ENCODE data around the gene TMC8. TPM values are rescaled to one million over a fixed set of nuclear protein-coding genes. Genes with fewer than 3 reads are reported as not detected.
A peak's percentile ranks its signal among the peaks of the same experiment; 100 is the strongest.

Gene TMC8
- total and polyA plus RNA-seq, 2 of the 8 experiments (the other 6 are each of a cell fraction or from before 2014, with no cell fraction given), result 1.00 to 2.8 TPM

DNA sequence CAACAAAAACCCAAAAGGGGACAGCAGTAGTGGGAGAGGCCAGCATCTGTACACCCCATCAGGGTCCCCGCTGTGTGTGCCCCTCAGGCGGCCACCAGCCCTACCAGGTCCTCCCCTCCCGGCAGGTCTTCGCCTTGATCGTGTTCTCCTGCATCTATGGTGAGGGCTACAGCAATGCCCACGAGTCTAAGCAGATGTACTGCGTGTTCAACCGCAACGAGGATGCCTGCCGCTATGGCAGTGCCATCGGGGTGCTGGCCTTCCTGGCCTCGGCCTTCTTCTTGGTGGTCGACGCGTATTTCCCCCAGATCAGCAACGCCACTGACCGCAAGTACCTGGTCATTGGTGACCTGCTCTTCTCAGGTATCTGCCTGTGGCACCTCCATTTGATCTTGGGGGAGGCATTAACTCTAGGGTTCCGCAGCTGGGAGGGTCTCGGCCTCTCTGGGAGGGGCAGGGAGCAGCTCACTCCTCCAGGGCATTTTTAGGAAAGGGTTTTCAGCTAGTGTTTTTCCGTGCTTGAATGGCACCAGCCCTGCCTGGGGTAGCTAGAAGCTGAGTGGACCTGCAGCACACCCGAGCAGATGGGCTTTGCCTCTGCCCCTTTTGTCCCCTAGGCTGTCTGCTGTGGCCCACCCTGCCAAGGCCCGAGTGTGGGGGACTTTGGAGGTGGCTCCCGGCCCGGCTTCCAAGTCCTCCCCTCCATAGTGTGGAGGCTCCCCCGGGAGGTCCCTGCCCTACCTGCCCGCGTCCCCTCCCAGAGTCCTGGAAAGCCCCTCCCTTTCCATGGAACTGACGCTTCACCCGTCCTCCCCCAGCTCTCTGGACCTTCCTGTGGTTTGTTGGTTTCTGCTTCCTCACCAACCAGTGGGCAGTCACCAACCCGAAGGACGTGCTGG is 40.4 kb downstream of the TMC8 start:
- CTCF ChIA-PET (ENCODE audit: partially characterized antibody), result interaction anchor here (0.6 to 10.0 kb wide), 6 partner anchors 15 to 585 kb away, joined by 3 to 87 read pairs (median 7); partner anchors contain the start of gene TK1

More for the DNA sequence above, 40.4 kb downstream of the TMC8 start:
- Histone ChIP-seq H3K79me2 (ENCODE audit: control insufficient read depth in 1 of 2, insufficient read depth in 2 of 2, low read length in 2 of 2) (no peaks in the 10 kb centered on the region), H3K23ac (ENCODE audit: insufficient read length) (no peak overlapping the region), H2BK20ac (ENCODE audit: low read length) (no peak overlapping the region), H3K27me3 (replicated peaks in 1 of 4; ENCODE audit: control insufficient read depth in 3 of 4, extremely low read depth in 1 of 4, insufficient read depth in 3 of 4, low read length in 3 of 4) (no peaks in the 10 kb centered on the region), H3K14ac (ENCODE audit: insufficient read length) (no peak overlapping the region), H2AK5ac (ENCODE audit: low read depth, low read length) (no peak overlapping the region), H3K79me1 (ENCODE audit: low read depth, low read length) (peaks cover 6% of the 10 kb centered on the region), H3K23me2 (ENCODE audit: low read depth, low read length) (peaks cover 5% of the 10 kb centered on the region; the same call in 1 of the 2 replicates), H3K56ac (replicated peaks; ENCODE audit: insufficient read length, low read depth, low read length) (no peak overlapping the region), H2BK12ac (ENCODE audit: low read depth, low read length) (no peak overlapping the region), H2BK15ac (ENCODE audit: low read length) (no peak overlapping the region), H4K5ac (ENCODE audit: insufficient read length, low read depth, low read length) (no peak overlapping the region), H3K4me1 (replicated peaks in 1 of 4; ENCODE audit: control insufficient read depth in 3 of 4, insufficient read depth in 4 of 4, low read length in 3 of 4) (peaks cover 5 to 39% (median 19%) of the 10 kb centered on the region in 4 experiments), H2BK120ac (replicated peaks; ENCODE audit: low read depth, low read length) (no peak overlapping the region), H4K91ac (replicated peaks; ENCODE audit: insufficient read length, low read length) (no peak overlapping the region), H2BK5ac (ENCODE audit: low read depth, low read length) (no peak overlapping the region), H3K9me3 (ENCODE audit: insufficient read depth in 2 of 2, low read depth in 1 of 2, low read length in 1 of 2) (no peaks in the 10 kb centered on the region), H3K4me3 (ENCODE audit: extremely low read depth in 1 of 4, insufficient read depth in 2 of 4, low read depth in 3 of 4, low read length in 4 of 4) (no peak overlapping the region), H3K4ac (replicated peaks; ENCODE audit: insufficient read length, low read depth, low read length) (no peak overlapping the region), H3K27ac (ENCODE audit: low read depth, low read length) (no peak overlapping the region; the same call in 1 of the 2 replicates), H4K8ac (ENCODE audit: extremely low read depth, insufficient read depth, low read length) (peak overlapping the region; percentile 16; the same call in 1 of the 2 replicates), H4K20me1 (replicated peaks in 1 of 2; ENCODE audit: control insufficient read depth in 1 of 2, insufficient read depth in 2 of 2, low read length in 2 of 2) (peaks cover 15 to 16% of the 10 kb centered on the region in 2 experiments), H2AFZ (ENCODE audit: low read length) (no peak overlapping the region), H3K9ac (replicated peaks in 1 of 4; ENCODE audit: extremely low read depth in 1 of 4, low read depth in 3 of 4, low read length in 3 of 4) (no peak overlapping the region), H3K4me2 (ENCODE audit: insufficient read depth in 1 of 2, low read depth in 2 of 2, low read length in 2 of 2) (no peak overlapping the region), H3K18ac (ENCODE audit: extremely low read depth, low read length) (no peak overlapping the region), H3K36me3 (ENCODE audit: control insufficient read depth in 2 of 4, insufficient read depth in 4 of 4, low read length in 3 of 4) (peaks cover 7 to 31% (median 13%) of the 10 kb centered on the region in 4 experiments; a peak in 7 of 8 replicates)
- FAIRE-seq (no peak), DNase-seq (ENCODE audit: low read depth in 1 of 2, low spot score in 2 of 2) (no peak)
- TF ChIP-seq POLR2AphosphoS5 (IDR thresholded peaks at IDR 0.05; ENCODE audit: low read depth, low read length) (peak; percentile 20), POLR2A (IDR thresholded peaks at IDR 0.05; ENCODE audit: control extremely low read depth in 1 of 2, low read depth in 2 of 2, low read length in 2 of 2) (peak in 1 of 2 experiments; percentile 21; a peak in 1 of 3 replicates), BCL11A (IDR thresholded peaks at IDR 0.05; ENCODE audit: low read depth in 2 of 2, low read length in 2 of 2) (no peak), SAP30 (IDR thresholded peaks at IDR 0.05; ENCODE audit: insufficient read depth, insufficient replicate concordance, low read length) (no peak)
- POLR2A ChIA-PET (ENCODE audit: partially characterized antibody), result interaction anchor here (0.8 to 10.2 kb wide), 13 partner anchors 9 to 71 kb away, joined by 3 to 131 read pairs (median 6); partner anchors contain the start of genes AFMID and TK1
- WGBS, 2 experiments (ENCODE audit: extremely low coverage in 1 of 2, insufficient coverage in 1 of 2, insufficient read length in 1 of 2, insufficient replicate concordance in 2 of 2, low coverage in 1 of 2, low lambda C conversion rate in 2 of 2, missing lambda C conversion rate in 1 of 2), result 89% methylated on average over 24 of the region's 31 CpGs; no CpG with 5 or more reads in 1 of the 2 experiments

Measured in H1 (cell line).